ENCODE data around the gene NUAK1. TPM values are rescaled to one million over a fixed set of nuclear protein-coding genes. Genes with fewer than 3 reads are reported as not detected.

NUAK1 gene
- total RNA-seq, 4 donors from 2014 or later: 9.4 to 56.8 (median 26.8) TPM

- no peak for TF ChIP-seq CTCF (IDR thresholded peaks at IDR 0.05)
- no peak for TF ChIP-seq POLR2A (IDR thresholded peaks at IDR 0.05)
- peaks cover 14 to 27% of the 10 kb centered on the region in 2 donors for H3K4me1 ChIP-seq
- H3K27ac ChIP-seq: peak overlapping the region; percentile 76 to 83
- intact Hi-C loops (cut with DNase I; ENCODE audit: low total_unique reads): no loop called here
- no peak overlapping the region for H3K4me3 ChIP-seq
- peak in 1 of 2 donors; percentile 67 for DNase-seq
- no peaks in the 10 kb centered on the region for H3K9me3 ChIP-seq
- H3K36me3 ChIP-seq: no peaks in the 10 kb centered on the region
- H3K27me3 ChIP-seq: no peaks in the 10 kb centered on the region
Observed at GRCh38 chr12:106126441-106127337, 12.1 kb downstream of the NUAK1 start.

GRCh38 chr12:106125351-106126095, 13.2 kb downstream of the NUAK1 start:
- no peak overlapping the region for H3K4me3 ChIP-seq
- H3K4me1 ChIP-seq: peaks cover 14 to 27% of the 10 kb centered on the region in 2 donors
- TF ChIP-seq CTCF (IDR thresholded peaks at IDR 0.05) (no peak), POLR2A (IDR thresholded peaks at IDR 0.05) (no peak)
- H3K36me3 ChIP-seq: no peaks in the 10 kb centered on the region
- intact Hi-C loops (cut with DNase I; ENCODE audit: low total_unique reads): no loop called here
- DNase-seq: peak in 1 of 2 donors; percentile 13
- H3K27me3 ChIP-seq: no peaks in the 10 kb centered on the region
- peak overlapping the region; percentile 76 to 83 for H3K27ac ChIP-seq
- H3K9me3 ChIP-seq: no peaks in the 10 kb centered on the region

GRCh38 chr12:106123551-106124081, 15.1 kb downstream of the NUAK1 start:
- peak; percentile 52 to 58 for DNase-seq
- intact Hi-C loops (cut with DNase I; ENCODE audit: low total_unique reads): no loop called here
- peak overlapping the region; percentile 76 to 83 for H3K27ac ChIP-seq
- no peak overlapping the region for H3K4me3 ChIP-seq
- no peaks in the 10 kb centered on the region for H3K27me3 ChIP-seq
- peaks cover 14 to 27% of the 10 kb centered on the region in 2 donors for H3K4me1 ChIP-seq
- no peaks in the 10 kb centered on the region for H3K36me3 ChIP-seq
- no peaks in the 10 kb centered on the region for H3K9me3 ChIP-seq
- no peak for TF ChIP-seq POLR2A (IDR thresholded peaks at IDR 0.05)
- no peak for TF ChIP-seq CTCF (IDR thresholded peaks at IDR 0.05)

GRCh38 chr12:106123110-106123509, 15.6 kb downstream of the NUAK1 start:
- Histone ChIP-seq H3K27ac (peak overlapping the region; percentile 76 to 83), H3K36me3 (no peaks in the 10 kb centered on the region), H3K4me3 (no peak overlapping the region), H3K27me3 (no peaks in the 10 kb centered on the region), H3K9me3 (no peaks in the 10 kb centered on the region), H3K4me1 (peaks cover 14 to 27% of the 10 kb centered on the region in 2 donors)
- intact Hi-C loops (cut with DNase I; ENCODE audit: low total_unique reads): no loop called here
- no peak for DNase-seq
- TF ChIP-seq POLR2A (IDR thresholded peaks at IDR 0.05): no peak
- TF ChIP-seq CTCF (IDR thresholded peaks at IDR 0.05): no peak
